Breast epithelium (tissue), 4 donors: ENCODE results near the gene LAMB3. TPM values are rescaled to one million over a fixed set of nuclear protein-coding genes. Genes with fewer than 3 reads are reported as not detected.

Experiments used
- DNase-seq, 2 donors: peaks; one replicate each; pipeline ENCODE4 v3.0.0-alpha.2; 2019; ENCODE audit warnings: low spot score in 2 of 2
- H3K27ac ChIP-seq, 2 donors: fragments of 200-600 bp; sonication (generic) in 1 of 2; one replicate each; pipeline ENCODE4 v1.5.1; 2016 to 2019; ENCODE audit warnings: mild to moderate bottlenecking in 1 of 2
- H3K27me3 ChIP-seq, 2 donors: fragments of 200-600 bp; sonication (generic) in 1 of 2; one replicate each; pipeline versions ENCODE4 v1.5.1 to v1.6.0; 2017 to 2019; ENCODE audit warnings: control low read depth in 1 of 2, mild to moderate bottlenecking in 1 of 2
- H3K36me3 ChIP-seq: fragments of 200-600 bp; one replicate; pipeline ENCODE4 v1.5.1; 2019
- H3K4me1 ChIP-seq, 2 donors: fragments of 200-600 bp; sonication (generic); one replicate each; pipeline ENCODE4 v1.5.1; 2016 to 2019; ENCODE audit warnings: control low read depth in 1 of 2
- H3K4me3 ChIP-seq, 3 donors: fragments of 200-600 bp; sonication (generic); 1 replicate in 2 of 3; 2 replicates in 1 of 3; pipeline ENCODE4 v1.5.1; 2016 to 2019; ENCODE audit warnings: mild to moderate bottlenecking in 3 of 3, moderate library complexity in 2 of 3
- H3K9me3 ChIP-seq, 2 donors: fragments of 200-600 bp; sonication (generic) in 1 of 2; one replicate each; pipeline ENCODE4 v1.5.1; 2016 to 2019; ENCODE audit warnings: control low read depth in 1 of 2
- POLR2A ChIP-seq: fragments of 450-650 bp; IDR thresholded peaks from one replicate; pipeline ENCODE4 v1.6.1; 2016; ENCODE audit warnings: antibody characterized with exemption, mild to moderate bottlenecking, moderate library complexity
- POLR2AphosphoS5 ChIP-seq, 3 donors: sonication (generic); formaldehyde crosslinking; IDR thresholded peaks; one replicate each; pipeline ENCODE4 v1.6.1; 2017; ENCODE audit warnings: antibody characterized with exemption in 3 of 3
- intact Hi-C: fragments of 100-400 bp; cut with DNase I; formaldehyde crosslinking; loops from one replicate; pipeline ENCODE4 v1.15.1; 2023; ENCODE audit warnings: low total_unique reads
- total RNA-seq, 3 donors: library from RNA; depleted of rRNA; stranded (reverse); fragments of >200 nt; gene quantifications; one replicate each; pipeline ENCODE4 v1.1.0, GENCODE V29; 2016
- TF ChIP-seq, protein P1 (sequence below), 3 donors: fragments of 450-650 bp; IDR thresholded peaks; one replicate each; pipeline ENCODE4 v1.5.1; 2016 to 2017; ENCODE audit warnings: antibody characterized with exemption in 3 of 3, mild to moderate bottlenecking in 3 of 3, moderate library complexity in 3 of 3

LAMB3 gene
- total RNA-seq, 3 donors from 2014 or later = 23.9 to 48.0 (median 35.6) TPM

DNA sequence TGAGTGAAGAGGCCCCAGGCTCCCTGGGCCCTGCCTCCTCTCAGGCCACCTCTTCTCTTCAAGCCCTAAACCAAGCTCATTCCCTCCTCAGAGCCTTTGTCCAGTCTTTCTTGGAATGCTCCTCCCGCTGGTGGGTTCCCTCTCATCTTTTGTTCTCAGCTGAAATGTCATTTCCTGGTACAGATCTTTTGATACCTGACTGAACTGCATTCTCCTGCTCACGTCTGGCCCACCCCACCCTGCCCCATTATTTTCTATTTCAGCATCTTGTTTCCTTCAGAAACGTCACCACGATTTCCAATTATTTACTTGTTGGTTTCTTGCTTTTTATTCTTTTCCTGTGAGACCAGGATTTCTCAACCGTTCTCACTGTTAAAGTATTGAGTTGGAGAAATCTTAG, 16.4 kb downstream of the LAMB3 start:
- Histone ChIP-seq H3K27ac (no peak overlapping the region), H3K27me3 (no peaks in the 10 kb centered on the region), H3K4me3 (no peak overlapping the region), H3K36me3 (no peaks in the 10 kb centered on the region), H3K4me1 (no peaks in the 10 kb centered on the region), H3K9me3 (no peaks in the 10 kb centered on the region)
- no peak for DNase-seq
- TF ChIP-seq POLR2A (no peak), POLR2AphosphoS5 (IDR thresholded peaks at IDR 0.05) (no peak)
- TF ChIP-seq, protein P1, sequence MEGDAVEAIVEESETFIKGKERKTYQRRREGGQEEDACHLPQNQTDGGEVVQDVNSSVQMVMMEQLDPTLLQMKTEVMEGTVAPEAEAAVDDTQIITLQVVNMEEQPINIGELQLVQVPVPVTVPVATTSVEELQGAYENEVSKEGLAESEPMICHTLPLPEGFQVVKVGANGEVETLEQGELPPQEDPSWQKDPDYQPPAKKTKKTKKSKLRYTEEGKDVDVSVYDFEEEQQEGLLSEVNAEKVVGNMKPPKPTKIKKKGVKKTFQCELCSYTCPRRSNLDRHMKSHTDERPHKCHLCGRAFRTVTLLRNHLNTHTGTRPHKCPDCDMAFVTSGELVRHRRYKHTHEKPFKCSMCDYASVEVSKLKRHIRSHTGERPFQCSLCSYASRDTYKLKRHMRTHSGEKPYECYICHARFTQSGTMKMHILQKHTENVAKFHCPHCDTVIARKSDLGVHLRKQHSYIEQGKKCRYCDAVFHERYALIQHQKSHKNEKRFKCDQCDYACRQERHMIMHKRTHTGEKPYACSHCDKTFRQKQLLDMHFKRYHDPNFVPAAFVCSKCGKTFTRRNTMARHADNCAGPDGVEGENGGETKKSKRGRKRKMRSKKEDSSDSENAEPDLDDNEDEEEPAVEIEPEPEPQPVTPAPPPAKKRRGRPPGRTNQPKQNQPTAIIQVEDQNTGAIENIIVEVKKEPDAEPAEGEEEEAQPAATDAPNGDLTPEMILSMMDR (IDR thresholded peaks at IDR 0.05) = no peak
- intact Hi-C loops = no loop called here

DNA sequence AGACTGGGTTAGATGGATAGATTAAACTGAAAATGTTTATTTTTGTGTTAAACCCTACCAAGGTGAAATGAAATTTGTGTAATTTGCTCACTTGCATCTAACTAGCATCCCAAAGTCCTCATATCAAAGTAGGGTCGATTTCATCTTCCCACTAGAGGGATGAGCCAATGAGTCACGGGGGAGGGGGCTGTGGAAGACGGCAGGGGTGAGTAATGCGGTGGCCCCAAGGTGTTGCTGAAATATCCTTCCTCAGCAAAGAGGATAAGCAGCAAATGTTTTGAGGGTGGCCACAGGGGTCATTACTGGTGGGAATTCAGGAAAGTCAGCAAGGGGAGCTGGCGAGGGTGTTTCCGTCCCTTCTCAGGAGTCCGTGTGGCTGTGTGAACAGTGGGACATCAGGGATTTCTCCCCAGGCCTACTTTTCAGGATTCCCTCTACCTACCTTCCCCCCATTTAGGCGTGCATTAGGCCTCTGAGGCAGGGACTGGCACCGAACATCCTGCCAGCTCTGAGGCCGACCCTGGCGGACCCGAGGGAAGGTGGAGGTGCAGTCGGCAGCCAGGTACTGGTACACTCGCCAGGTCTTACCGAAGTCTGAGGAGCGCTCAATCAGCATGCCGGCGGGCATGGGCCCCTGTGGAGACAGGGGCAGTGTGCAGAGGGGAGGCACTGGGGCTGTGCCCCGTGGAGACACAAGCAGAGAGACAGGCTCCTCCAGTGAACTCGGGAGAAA, 18.1 kb downstream of the LAMB3 start:
- no peaks in the 10 kb centered on the region for H3K4me1 ChIP-seq
- intact Hi-C loops = no loop called here
- no peak overlapping the region for H3K27ac ChIP-seq
- H3K36me3 ChIP-seq = no peaks in the 10 kb centered on the region
- DNase-seq = no peak
- TF ChIP-seq POLR2A (no peak), POLR2AphosphoS5 (IDR thresholded peaks at IDR 0.05) (no peak)
- TF ChIP-seq, protein P1 (IDR thresholded peaks at IDR 0.05) = no peak
- no peaks in the 10 kb centered on the region for H3K27me3 ChIP-seq
- H3K9me3 ChIP-seq = no peaks in the 10 kb centered on the region
- no peak overlapping the region for H3K4me3 ChIP-seq

DNA sequence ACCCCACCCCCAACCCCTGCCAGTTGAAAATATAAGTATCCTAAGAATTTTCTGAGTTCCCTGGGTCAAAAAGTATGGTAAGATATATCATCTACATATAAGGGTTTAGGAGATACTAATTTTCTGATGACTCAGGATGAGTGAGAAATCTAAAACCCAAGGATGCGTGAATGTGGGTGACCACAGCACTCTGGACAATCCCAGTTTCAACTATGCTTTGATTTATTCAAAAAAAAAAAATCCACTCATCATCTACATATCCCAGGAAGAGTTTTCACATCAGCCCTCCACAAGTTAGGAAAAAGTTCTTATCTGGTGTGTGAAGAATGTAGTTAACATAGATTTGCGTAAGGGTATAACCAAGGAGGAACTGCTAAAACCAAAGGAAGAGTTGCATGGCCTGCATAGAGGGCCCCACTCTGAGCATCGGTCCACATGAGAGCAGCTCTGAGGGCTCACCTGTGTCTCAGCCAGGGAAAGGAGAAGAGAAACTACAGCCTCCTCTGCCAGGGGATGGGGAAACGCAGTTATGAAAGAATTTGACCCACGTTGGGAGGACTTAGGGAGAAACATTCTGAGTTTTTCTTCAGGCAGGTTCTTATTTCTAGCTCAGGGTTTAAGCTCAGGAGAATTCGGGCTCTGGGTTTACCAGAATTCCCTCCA, 18.8 kb downstream of the LAMB3 start:
- TF ChIP-seq POLR2AphosphoS5 (IDR thresholded peaks at IDR 0.05) (no peak), POLR2A (no peak)
- TF ChIP-seq, protein P1 (IDR thresholded peaks at IDR 0.05) = no peak
- DNase-seq = no peak
- H3K36me3 ChIP-seq = no peaks in the 10 kb centered on the region
- H3K9me3 ChIP-seq = no peaks in the 10 kb centered on the region
- H3K27me3 ChIP-seq = no peaks in the 10 kb centered on the region
- intact Hi-C loops = no loop called here
- H3K4me3 ChIP-seq = no peak overlapping the region
- no peaks in the 10 kb centered on the region for H3K4me1 ChIP-seq
- H3K27ac ChIP-seq = no peak overlapping the region

DNA sequence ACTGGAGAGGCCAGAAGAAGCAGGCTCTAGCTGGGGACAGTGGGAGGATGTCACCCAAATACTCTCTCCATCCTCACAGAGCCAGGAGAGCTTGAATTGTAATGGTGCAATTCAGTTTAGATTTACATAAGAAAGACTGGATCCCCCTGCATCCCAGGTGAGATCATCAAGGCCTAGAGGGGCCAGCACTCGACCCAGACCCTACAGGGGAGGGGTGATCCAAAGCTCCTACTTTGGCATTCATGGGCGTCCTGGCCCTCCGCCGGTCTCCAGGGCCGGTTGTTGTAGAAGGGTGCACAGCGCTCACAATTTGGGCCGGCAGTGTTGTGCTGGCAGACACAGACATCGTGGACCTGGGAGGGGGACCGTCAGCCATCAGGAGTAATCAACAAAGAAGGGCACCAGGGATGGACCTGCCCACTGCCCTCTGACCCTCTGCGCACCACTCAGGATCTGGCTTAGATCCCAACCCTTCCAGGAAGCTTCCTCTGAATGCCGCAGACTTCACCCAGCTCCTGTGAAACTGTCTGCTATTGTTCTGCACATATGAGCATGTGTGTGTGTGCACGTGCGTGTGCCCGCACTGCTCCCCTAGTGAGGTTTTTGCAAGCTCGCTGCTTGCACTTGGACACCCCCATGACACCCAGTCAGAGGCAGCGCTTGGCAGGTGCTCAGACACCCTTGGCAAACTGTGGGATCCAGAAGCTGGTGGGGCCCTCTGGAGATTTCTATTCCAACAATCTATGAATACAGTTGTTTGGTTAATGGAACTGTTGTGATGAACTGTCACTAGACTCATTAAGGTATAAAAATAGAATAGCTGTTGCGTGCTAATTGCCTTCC, 21.6 kb downstream of the LAMB3 start:
- Histone ChIP-seq H3K27ac (no peak overlapping the region), H3K27me3 (no peaks in the 10 kb centered on the region)

More for the DNA sequence above, 21.6 kb downstream of the LAMB3 start:
- Histone ChIP-seq H3K4me1 (no peaks in the 10 kb centered on the region), H3K4me3 (no peak overlapping the region), H3K9me3 (no peaks in the 10 kb centered on the region), H3K36me3 (no peaks in the 10 kb centered on the region)
- DNase-seq = no peak
- intact Hi-C loops = no loop called here
- no peak for TF ChIP-seq POLR2A
- TF ChIP-seq POLR2AphosphoS5 (IDR thresholded peaks at IDR 0.05) = no peak
- TF ChIP-seq, protein P1 (IDR thresholded peaks at IDR 0.05) = no peak
